H1 (cell line): ENCODE measurements around the gene ATP6V0A4. TPM values are rescaled to one million over a fixed set of nuclear protein-coding genes. Genes with fewer than 3 reads are reported as not detected.

Experiments used
- CTCF ChIA-PET: fragments of 300-600 bp; sonication (Branson Sonifier 250); formaldehyde crosslinking; loops from one replicate; lab custom pipeline; 2021; ENCODE audit not compliant: partially characterized antibody; lab: Charles Lee
- POLR2A ChIA-PET: fragments of 300-600 bp; sonication (Branson Sonifier 250); formaldehyde crosslinking; loops from one replicate; lab custom pipeline; 2021; ENCODE audit warnings: inconsistent platforms; ENCODE audit not compliant: partially characterized antibody; lab: Charles Lee
- DNase-seq, 2 experiments: peaks; one replicate each; pipeline versions ENCODE4 v3.0.0 to v3.0.0-alpha.2; 2010 to 2022; ENCODE audit warnings: low spot score in 2 of 2, low read depth in 1 of 2, mixed read lengths in 1 of 2
- FAIRE-seq: peaks from 2 replicates; lab custom pipeline; 2011; peaks lifted over from hg19 to GRCh38; lab: Jason Lieb, UNC
- H2AFZ ChIP-seq: 2 replicates; pipeline ENCODE4 v1.8.1; 2012; ENCODE audit warnings: low read length, inconsistent platforms
- H2AK5ac ChIP-seq: 2 replicates; pipeline ENCODE4 v1.6.1; 2013; ENCODE audit warnings: low read depth, low read length
- H2BK120ac ChIP-seq: replicated peaks from 2 replicates; pipeline ENCODE3; 2013; ENCODE audit warnings: low read depth, low read length, inconsistent platforms
- H2BK12ac ChIP-seq: 2 replicates; pipeline ENCODE4 v1.6.1; 2013; ENCODE audit warnings: low read depth, low read length
- H2BK15ac ChIP-seq: 2 replicates; pipeline ENCODE4 v1.6.1; 2013; ENCODE audit warnings: low read length
- H2BK20ac ChIP-seq: 2 replicates; pipeline ENCODE4 v1.6.1; 2013; ENCODE audit warnings: low read length
- H2BK5ac ChIP-seq: 2 replicates; pipeline ENCODE4 v1.6.1; 2013; ENCODE audit warnings: low read depth, low read length
- H3K14ac ChIP-seq: 2 replicates; pipeline ENCODE4 v1.6.1; 2013; ENCODE audit warnings: inconsistent platforms; ENCODE audit not compliant: insufficient read length
- H3K18ac ChIP-seq: 2 replicates; pipeline ENCODE4 v1.6.1; 2013; ENCODE audit warnings: low read length; ENCODE audit errors: extremely low read depth
- H3K23ac ChIP-seq: 2 replicates; pipeline ENCODE4 v1.6.1; 2013; ENCODE audit warnings: inconsistent platforms; ENCODE audit not compliant: insufficient read length
- H3K23me2 ChIP-seq: 2 replicates; pipeline ENCODE4 v1.6.1; 2013; ENCODE audit warnings: low read depth, low read length
- H3K27ac ChIP-seq: 2 replicates; pipeline ENCODE4 v1.6.1; 2011; ENCODE audit warnings: low read depth, low read length, inconsistent platforms
- H3K27me3 ChIP-seq, 4 experiments: replicated peaks in 1 of 4; 1 replicate in 1 of 4; 2 replicates in 3 of 4; pipeline versions ENCODE4 v1.6.1 to v1.8.1; 2011 to 2013; ENCODE audit warnings: low read length in 3 of 4, mild to moderate bottlenecking in 3 of 4, inconsistent platforms in 2 of 4, mixed read lengths in 2 of 4, moderate library complexity in 1 of 4; ENCODE audit not compliant: control insufficient read depth in 3 of 4, insufficient read depth in 3 of 4; ENCODE audit errors: extremely low read depth in 1 of 4
- H3K36me3 ChIP-seq, 4 experiments: 2 replicates each; pipeline versions ENCODE4 v1.6.1 to v1.8.1; 2011 to 2013; ENCODE audit warnings: mild to moderate bottlenecking in 4 of 4, low read length in 3 of 4, moderate library complexity in 2 of 4, control low read depth in 1 of 4, inconsistent platforms in 1 of 4; ENCODE audit not compliant: insufficient read depth in 4 of 4, control insufficient read depth in 2 of 4
- H3K4ac ChIP-seq: replicated peaks from 2 replicates; pipeline ENCODE3; 2013; ENCODE audit warnings: low read length, low read depth, mixed read lengths, inconsistent platforms; ENCODE audit not compliant: insufficient read length
- H3K4me1 ChIP-seq, 4 experiments: replicated peaks in 1 of 4; 1 replicate in 1 of 4; 2 replicates in 3 of 4; pipeline versions ENCODE4 v1.6.1 to v1.8.1; 2011 to 2013; ENCODE audit warnings: low read length in 3 of 4, inconsistent platforms in 2 of 4, mixed read lengths in 1 of 4; ENCODE audit not compliant: insufficient read depth in 4 of 4, control insufficient read depth in 3 of 4
- H3K4me2 ChIP-seq, 2 experiments: 2 replicates each; pipeline versions ENCODE4 v1.6.1 to v1.8.1; 2011 to 2013; ENCODE audit warnings: low read depth in 2 of 2, low read length in 2 of 2, control low read depth in 1 of 2, inconsistent platforms in 1 of 2, mild to moderate bottlenecking in 1 of 2; ENCODE audit not compliant: insufficient read depth in 1 of 2
- H3K4me3 ChIP-seq, 4 experiments: fragments of 200-600, 300-600 bp in 1 of 4; sonication (generic), shearing (Covaris generic), sonication (Bioruptor Twin) in 1 of 4; 2 replicates each; pipeline versions ENCODE4 v1.5.1 to v1.8.1; 2011 to 2016; ENCODE audit warnings: low read length in 4 of 4, low read depth in 3 of 4, control low read depth in 2 of 4, inconsistent platforms in 2 of 4, mild to moderate bottlenecking in 2 of 4, mixed read lengths in 1 of 4, moderate library complexity in 1 of 4; ENCODE audit not compliant: insufficient read depth in 2 of 4; ENCODE audit errors: extremely low read depth in 1 of 4
- H3K56ac ChIP-seq: replicated peaks from 2 replicates; pipeline ENCODE3; 2013; ENCODE audit warnings: low read depth, mild to moderate bottlenecking, mixed read lengths, low read length, inconsistent platforms; ENCODE audit not compliant: insufficient read length
- H3K79me1 ChIP-seq: 2 replicates; pipeline ENCODE4 v1.6.1; 2013; ENCODE audit warnings: low read depth, low read length, control low read depth
- H3K79me2 ChIP-seq, 2 experiments: 2 replicates each; pipeline versions ENCODE4 v1.6.1 to v1.8.1; 2012 to 2013; ENCODE audit warnings: low read length in 2 of 2, mild to moderate bottlenecking in 2 of 2, inconsistent platforms in 1 of 2; ENCODE audit not compliant: insufficient read depth in 2 of 2, control insufficient read depth in 1 of 2
- H3K9ac ChIP-seq, 4 experiments: replicated peaks in 1 of 4; 1 replicate in 1 of 4; 2 replicates in 3 of 4; pipeline versions ENCODE4 v1.6.1 to v1.8.1; 2011 to 2013; ENCODE audit warnings: low read depth in 3 of 4, low read length in 3 of 4, control low read depth in 2 of 4, mild to moderate bottlenecking in 2 of 4, moderate library complexity in 2 of 4, inconsistent platforms in 1 of 4; ENCODE audit errors: extremely low read depth in 1 of 4
- H3K9me3 ChIP-seq, 2 experiments: 2 replicates each; pipeline versions ENCODE4 v1.6.1 to v1.8.1; 2012 to 2013; ENCODE audit warnings: mild to moderate bottlenecking in 2 of 2, moderate library complexity in 2 of 2, control low read depth in 1 of 2, inconsistent platforms in 1 of 2, low read depth in 1 of 2, low read length in 1 of 2, mixed read lengths in 1 of 2; ENCODE audit not compliant: insufficient read depth in 2 of 2
- H4K20me1 ChIP-seq, 2 experiments: replicated peaks in 1 of 2; 2 replicates each; pipeline versions ENCODE3 to v1.8.1; 2011 to 2013; ENCODE audit warnings: inconsistent platforms in 2 of 2, low read length in 2 of 2, mild to moderate bottlenecking in 1 of 2; ENCODE audit not compliant: insufficient read depth in 2 of 2, control insufficient read depth in 1 of 2
- H4K5ac ChIP-seq: 2 replicates; pipeline ENCODE4 v1.6.1; 2013; ENCODE audit warnings: low read length, low read depth, mixed read lengths, inconsistent platforms; ENCODE audit not compliant: insufficient read length
- H4K8ac ChIP-seq: 2 replicates; pipeline ENCODE4 v1.8.0; 2013; ENCODE audit warnings: mild to moderate bottlenecking, moderate library complexity, low read length, inconsistent platforms; ENCODE audit not compliant: insufficient read depth; ENCODE audit errors: extremely low read depth
- H4K91ac ChIP-seq: replicated peaks from 2 replicates; pipeline ENCODE3; 2013; ENCODE audit warnings: low read length, mixed read lengths, inconsistent platforms; ENCODE audit not compliant: insufficient read length
- BCL11A ChIP-seq, 2 experiments: IDR thresholded peaks; one replicate each; pipeline ENCODE4 v1.6.1; 2011; ENCODE audit warnings: low read depth in 2 of 2, low read length in 2 of 2, mild to moderate bottlenecking in 2 of 2
- CHD1 ChIP-seq: IDR thresholded peaks from 2 replicates; pipeline ENCODE4 v1.6.1; 2012; ENCODE audit warnings: low read depth, low read length, improper control_type of control experiment
- CTCF ChIP-seq, 3 experiments: IDR thresholded peaks; 1 replicate in 2 of 3; 2 replicates in 1 of 3; pipeline versions ENCODE4 v1.5.1 to v1.6.1; 2011; ENCODE audit warnings: low read length in 3 of 3, mild to moderate bottlenecking in 3 of 3, inconsistent platforms in 2 of 3, low read depth in 1 of 3, moderate library complexity in 1 of 3; ENCODE audit not compliant: insufficient read depth in 1 of 3; ENCODE audit errors: control extremely low read depth in 1 of 3
- SUZ12 ChIP-seq: fragments of 200-600 bp; sonication (generic); IDR thresholded peaks from 2 replicates; pipeline ENCODE4 v1.6.1; 2012; ENCODE audit warnings: mild to moderate bottlenecking, inconsistent platforms, low read length, moderate library complexity, mixed read lengths
- whole genome bisulfite sequencing, 2 experiments: shearing (Covaris generic) in 1 of 2; methylation state at CpG; one replicate each; pipeline versions ENCODE4 v1.1.6 to v1.1.7; 2013 to 2015; ENCODE audit warnings: low lambda C conversion rate in 2 of 2, mixed read lengths in 2 of 2, inconsistent platforms in 1 of 2, low coverage in 1 of 2, missing lambda C conversion rate in 1 of 2; ENCODE audit not compliant: insufficient replicate concordance in 2 of 2, insufficient coverage in 1 of 2, insufficient read length in 1 of 2; ENCODE audit errors: extremely low coverage in 1 of 2, missing lambda C conversion rate in 1 of 2; 5-methylcytosine and 5-hydroxymethylcytosine counted together
- polyA plus RNA-seq, 7 experiments: library from polyadenylated mRNA; depleted of rRNA in 3 of 7; stranded (reverse) in 5 of 7; unstranded in 2 of 7; fragments of >200 nt in 5 of 7; fragments of 200-250 nt in 2 of 7; gene quantifications; 1 replicate in 5 of 7; 2 replicates in 1 of 7; 4 replicates in 1 of 7; pipeline versions ENCODE4 v1.2.1 to v1.2.3, GENCODE V29; 2011 to 2013; ENCODE audit warnings: missing spikeins in 2 of 7, mixed read lengths in 2 of 7
- total RNA-seq: library from RNA; stranded (reverse); fragmentation: NEBNext Ultra II Directional; extraction: Animal tissue kit (Norgen Biotek cat#: 25700); gene quantifications from 2 replicates; pipeline ENCODE4 v1.2.1, GENCODE V29; 2021

The ATP6V0A4 gene
- total and polyA plus RNA-seq, 2 of the 8 experiments (the other 6 are each of a cell fraction or from before 2014, with no cell fraction given), result 0.47 to 1.6 TPM

GRCh38 chr7:138741453-138741735 is 56.6 kb downstream of the ATP6V0A4 start:
- 0 out of 2 replicates have a peak overlapping the region, but pooled peaks have one; percentile 34 for H2AK5ac ChIP-seq
- H4K5ac ChIP-seq, result no peak overlapping the region
- no peaks in the 10 kb centered on the region for H3K79me2 ChIP-seq
- no peak for FAIRE-seq
- H3K9me3 ChIP-seq, result peaks cover 0 to 4% of the 10 kb centered on the region in 2 experiments; a peak in 1 of 4 replicates
- H2BK120ac ChIP-seq, result no peak overlapping the region
- H2BK15ac ChIP-seq, result peak overlapping the region; percentile 53; the same call in 1 of the 2 replicates
- peak overlapping the region; percentile 72; the same call in 1 of the 2 replicates for H2BK20ac ChIP-seq
- no peak overlapping the region for H2AFZ ChIP-seq
- 0 out of 2 replicates have a peak overlapping the region, but pooled peaks have one; percentile 50 for H2BK12ac ChIP-seq
- H3K18ac ChIP-seq, result no peak overlapping the region
- WGBS, 2 experiments, result 93% methylated on average over 5 of the region's 5 CpGs; no CpG with 5 or more reads in 1 of the 2 experiments
- H2BK5ac ChIP-seq, result no peak overlapping the region
- H3K23me2 ChIP-seq, result no peaks in the 10 kb centered on the region
- no peak for DNase-seq
- H4K20me1 ChIP-seq, result no peaks in the 10 kb centered on the region
- H3K14ac ChIP-seq, result no peak overlapping the region
- no peak overlapping the region for H3K4me2 ChIP-seq
- H3K4me3 ChIP-seq, result no peak overlapping the region
- no peaks in the 10 kb centered on the region for H3K79me1 ChIP-seq
- peaks cover 0 to 5% (median 0%) of the 10 kb centered on the region in 4 experiments; a peak in 2 of 7 replicates for H3K4me1 ChIP-seq
- H3K9ac ChIP-seq, result no peak overlapping the region
- H4K8ac ChIP-seq, result no peak overlapping the region
- no peak overlapping the region for H3K56ac ChIP-seq
- TF ChIP-seq BCL11A (IDR thresholded peaks at IDR 0.05; ENCODE audit: low read depth in 2 of 2, low read length in 2 of 2) (no peak), CTCF (IDR thresholded peaks at IDR 0.05; ENCODE audit: control extremely low read depth in 1 of 3, insufficient read depth in 1 of 3, low read depth in 1 of 3, low read length in 3 of 3) (no peak), SUZ12 (no peak), CHD1 (no peak)
- ChIA-PET POLR2A (interaction anchor here (0.7 kb wide), 1 partner anchor 11 kb away, joined by 3 read pairs; no protein-coding TSS in a partner anchor), CTCF (no interaction called here)
- no peak overlapping the region for H3K23ac ChIP-seq
- no peaks in the 10 kb centered on the region for H3K27me3 ChIP-seq
- no peak overlapping the region for H3K27ac ChIP-seq
- no peaks in the 10 kb centered on the region for H3K36me3 ChIP-seq
- no peak overlapping the region for H3K4ac ChIP-seq
- no peak overlapping the region for H4K91ac ChIP-seq
